Measurements from ENCODE around the gene BTBD6. TPM values are rescaled to one million over a fixed set of nuclear protein-coding genes. Genes with fewer than 3 reads are reported as not detected.

Gene BTBD6
- total RNA-seq, 2 donors from 2014 or later, result 60.0 to 82.5 TPM

DNA sequence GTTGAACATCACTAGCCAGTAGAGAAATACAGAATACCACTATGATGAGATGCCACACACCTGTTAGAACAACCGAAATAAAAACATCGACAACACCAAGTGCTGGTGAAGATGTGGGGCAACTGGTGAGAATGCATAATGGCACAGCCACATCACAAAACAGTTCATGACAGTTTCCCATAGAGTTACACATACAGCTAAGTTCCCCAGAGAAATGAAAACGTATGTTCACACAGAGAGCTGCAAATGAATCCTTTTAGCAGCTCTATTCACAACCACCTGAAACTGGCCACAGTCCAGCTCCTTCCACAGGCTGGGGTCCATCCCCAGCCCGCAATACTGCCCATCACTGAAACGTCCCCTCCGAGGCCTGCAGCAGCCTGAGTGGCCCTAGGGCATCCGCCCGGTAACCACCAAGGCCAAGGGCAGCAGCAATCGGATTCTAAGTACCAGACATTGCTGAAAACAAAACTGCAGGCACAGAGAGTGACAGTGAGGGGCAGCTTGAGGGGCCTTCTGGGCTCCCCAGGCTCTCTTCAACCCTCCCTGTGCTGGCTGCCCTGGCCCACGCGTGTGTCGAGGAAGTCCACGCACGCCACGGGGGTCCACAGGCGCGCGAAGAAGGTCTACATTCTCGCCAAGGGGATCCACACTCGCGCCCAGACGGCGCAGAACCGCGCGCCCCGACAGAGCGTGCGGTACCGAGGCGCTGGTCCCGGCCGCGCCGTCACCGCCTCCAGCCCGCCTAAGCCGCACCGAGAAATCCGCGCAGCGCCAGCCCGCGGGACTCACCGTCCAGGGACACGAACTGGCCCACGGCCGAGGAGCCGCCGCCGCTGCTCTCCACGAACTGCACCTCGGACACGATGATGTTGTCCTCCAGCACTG is 51.6 kb downstream of the BTBD6 start:
- Histone ChIP-seq H3K9me3 (no peaks in the 10 kb centered on the region), H3K4me1 (replicated peaks) (peaks cover 3% of the 10 kb centered on the region), H3K27ac (peak overlapping the region; percentile 96 to 97), H3K4me3 (peak overlapping the region; percentile 70 to 71), H3K27me3 (replicated peaks; ENCODE audit: insufficient read depth) (no peaks in the 10 kb centered on the region), H3K36me3 (no peaks in the 10 kb centered on the region)
- TF ChIP-seq POLR2AphosphoS5 (IDR thresholded peaks at IDR 0.05), result no peak
- no peak for TF ChIP-seq CTCF (IDR thresholded peaks at IDR 0.05)
- TF ChIP-seq POLR2A (IDR thresholded peaks at IDR 0.05), result no peak
- 6% methylated on average over 38 of the region's 54 CpGs for WGBS
- no peak for DNase-seq (ENCODE audit: low spot score)
- intact Hi-C loops (cut with DNase I), result no loop called here

Other genes starting within 250 kb of the BTBD6 start
- gene CDCA4, start 227.4 kb upstream of the BTBD6 start, total RNA-seq, result 10 to 100 TPM; 12.3 to 17.6 TPM
- gene GPR132, start 183.1 kb upstream of the BTBD6 start, total RNA-seq, result 1 to 10 TPM in 1 of 2 donors, under 1 TPM in 1; 0.68 to 1.4 TPM
- 10 to 100 TPM; 26.8 to 30.5 TPM for gene JAG2, start 79.8 kb upstream of the BTBD6 start, total RNA-seq
- 10 to 100 TPM; 32.9 to 36.5 TPM for gene NUDT14, start 67.2 kb upstream of the BTBD6 start, total RNA-seq
- gene BRF1, start 52.5 kb downstream of the BTBD6 start, total RNA-seq, result 10 to 100 TPM; 64.9 to 88.9 TPM
- gene PACS2, start 66.2 kb downstream of the BTBD6 start, total RNA-seq, result 100 to 1,000 TPM in 1 of 2 donors, 10 to 100 TPM in 1; 48.5 to 124 TPM
- under 1 TPM; 0.57 to 0.73 TPM for gene TEX22, start 150.0 kb downstream of the BTBD6 start, total RNA-seq
- 100 to 1,000 TPM in 1 of 2 donors, 10 to 100 TPM in 1; 58.9 to 155 TPM for gene MTA1, start 171.3 kb downstream of the BTBD6 start, total RNA-seq
- gene CRIP2, start 226.3 kb downstream of the BTBD6 start, total RNA-seq, result 100 to 1,000 TPM in 1 of 2 donors, 10 to 100 TPM in 1; 86.7 to 134 TPM
- gene CRIP1, start 238.4 kb downstream of the BTBD6 start, total RNA-seq, result 10 to 100 TPM in 1 of 2 donors, 1 to 10 TPM in 1; 4.2 to 22.0 TPM
- gene TEDC1, start 242.7 kb downstream of the BTBD6 start, total RNA-seq, result 1 to 10 TPM; 7.5 to 8.9 TPM

Data from prostate gland (tissue), 2 donors.